ENCODE results near the gene GCA. TPM values are rescaled to one million over a fixed set of nuclear protein-coding genes. Genes with fewer than 3 reads are reported as not detected.

The GCA gene
- total and polyA plus RNA-seq, 2 of the 4 experiments (the other 2 are of a cell fraction) = 2.2 to 3.6 TPM

DNA sequence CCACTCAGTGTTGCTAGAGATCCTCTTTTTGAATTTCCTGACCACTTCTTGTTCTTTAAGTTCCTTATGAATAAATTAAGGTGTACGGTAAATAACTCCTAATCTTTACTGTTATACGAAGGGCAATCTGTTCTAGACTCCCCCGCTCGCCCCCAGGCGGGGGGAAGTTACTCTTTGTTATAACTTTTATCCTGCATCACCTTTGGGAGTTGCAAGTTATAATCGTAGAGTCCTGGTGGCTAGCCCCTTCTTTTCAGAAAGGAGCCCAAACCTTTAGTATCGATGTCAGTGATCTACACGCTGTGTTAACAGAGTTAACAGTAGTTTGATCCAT lies 652 bp downstream of the GCA start:
- no peaks in the 10 kb centered on the region for H4K20me1 ChIP-seq (ENCODE audit: insufficient read depth, low read length)
- no peak overlapping the region for H3K14ac ChIP-seq (replicated peaks; ENCODE audit: low read depth, low read length)
- no peak overlapping the region for H2BK20ac ChIP-seq (ENCODE audit: low read depth, low read length)
- H4K91ac ChIP-seq (ENCODE audit: insufficient read depth, low read depth, low read length) = no peak overlapping the region
- in situ Hi-C loops (cut with MboI; ENCODE audit: low sequenced_read_pairs) = no loop called here
- intact Hi-C loops (cut with micrococcal nuclease) = no loop called here
- H3K56ac ChIP-seq (ENCODE audit: extremely low read depth, insufficient read depth, low read length) = no peak overlapping the region
- H2BK15ac ChIP-seq (ENCODE audit: low read depth, low read length) = no peak overlapping the region
- no peaks in the 10 kb centered on the region for H3K9me3 ChIP-seq (ENCODE audit: control insufficient read depth, insufficient read depth, low read length)
- peak overlapping the region; percentile 94 for H2AFZ ChIP-seq (replicated peaks; ENCODE audit: low read length, poor library complexity)
- H3K27me3 ChIP-seq (ENCODE audit: control insufficient read depth, insufficient read depth, low read length) = no peaks in the 10 kb centered on the region
- dilution Hi-C loops (cut with HindIII; ENCODE audit: low sequenced_read_pairs, unreplicated experiment) = no loop called here
- no peak for DNase-seq
- no peak for ATAC-seq (ENCODE audit: low read depth)
- peak overlapping the region in 1 of 2 experiments; percentile 39; a peak in 1 of 4 replicates for H4K8ac ChIP-seq (ENCODE audit: low read depth in 2 of 2, low read length in 2 of 2)
- no peak overlapping the region for H3K23ac ChIP-seq (ENCODE audit: low read depth, low read length)
- no peak overlapping the region for H3K18ac ChIP-seq (ENCODE audit: low read depth, low read length)
- peak overlapping the region; percentile 96 for H3K4me3 ChIP-seq (ENCODE audit: insufficient read depth, low read depth, low read length)
- TF ChIP-seq CEBPB (IDR thresholded peaks at IDR 0.05; ENCODE audit: low read depth, low read length) = no peak
- TF ChIP-seq NFE2L2 (IDR thresholded peaks at IDR 0.05; ENCODE audit: low read depth, low read length) = no peak
- no peak for TF ChIP-seq POLR2A (IDR thresholded peaks at IDR 0.05; ENCODE audit: low read depth, low read length)
- no peak for TF ChIP-seq RFX5 (IDR thresholded peaks at IDR 0.05; ENCODE audit: low read depth, low read length)
- no peak for TF ChIP-seq MAZ (IDR thresholded peaks at IDR 0.05; ENCODE audit: borderline replicate concordance, low read depth, low read length)
- TF ChIP-seq MXI1 (IDR thresholded peaks at IDR 0.05; ENCODE audit: borderline replicate concordance, low read depth, low read length) = no peak
- no peaks in the 10 kb centered on the region for H3K9me1 ChIP-seq (ENCODE audit: insufficient read depth, low read length)
- H3K4me1 ChIP-seq (ENCODE audit: control insufficient read depth, insufficient read depth, low read length) = no peaks in the 10 kb centered on the region
- ChIA-PET CTCF (no interaction called here), POLR2A (ENCODE audit: unreplicated experiment) (no interaction called here)
- H3K27ac ChIP-seq (ENCODE audit: insufficient read depth, low read length) = no peak overlapping the region
- no peaks in the 10 kb centered on the region for H3K36me3 ChIP-seq (ENCODE audit: control insufficient read depth, insufficient read depth, low read length)
- no TSS peak for BruUV-seq (replicated peaks)
- peak overlapping the region; percentile 86 for H3K4me2 ChIP-seq (ENCODE audit: low read depth, low read length)
- H2AK9ac ChIP-seq (replicated peaks; ENCODE audit: low read depth, low read length, poor library complexity) = no peak overlapping the region
- no peak overlapping the region for H2AK5ac ChIP-seq (ENCODE audit: low read depth, low read length)
- H2BK5ac ChIP-seq (ENCODE audit: low read depth, low read length, poor library complexity, severe bottlenecking) = no peak overlapping the region
- peak overlapping the region; percentile 62 for H3K9ac ChIP-seq (ENCODE audit: low read depth, low read length)
- H3K4ac ChIP-seq (ENCODE audit: low read depth, low read length) = no peak overlapping the region
- no peaks in the 10 kb centered on the region for H3K79me1 ChIP-seq (ENCODE audit: low read depth in 1 of 2, low read length in 2 of 2)
- WGBS, 2 experiments (ENCODE audit: extremely low coverage in 2 of 2, insufficient read length in 1 of 2) = no CpG with 5 or more reads among the region's 8 CpGs
- H2BK120ac ChIP-seq (ENCODE audit: low read depth, low read length) = no peak overlapping the region
- H4K5ac ChIP-seq (ENCODE audit: low read depth, low read length) = no peak overlapping the region

Measured in IMR-90 (cell line).